Activated CD8-positive, alpha-beta T cell treated with anti-CD3 and anti-CD28 coated beads, Interleukin-2, amount 10 ng/mL, durations not matched to agents 7 days and 5 days (primary cell): ENCODE results near the gene RSU1. TPM values are rescaled to one million over a fixed set of nuclear protein-coding genes. Genes with fewer than 3 reads are reported as not detected.

Source experiments
- ATAC-seq: fragments of 150-1000 bp; cut with Tn5 transposase; one replicate; pipeline ENCODE4 v1.10.0; 2021; ENCODE audit warnings: moderate library complexity
- CTCF ChIA-PET: fragments of 350-600 bp; sonication (Branson Sonifier 250); formaldehyde crosslinking; loops from one replicate; lab custom pipeline; 2021; ENCODE audit warnings: antibody characterized with exemption; lab: Charles Lee
- POLR2A ChIA-PET: fragments of 350-600 bp; sonication (Branson Sonifier 250); formaldehyde crosslinking; loops from one replicate; lab custom pipeline; 2021; ENCODE audit warnings: antibody characterized with exemption; lab: Charles Lee
- DNase-seq: peaks from one replicate; pipeline ENCODE4 v3.0.0-alpha.2; 2020
- H3K27ac Mint-ChIP-seq: one replicate; pipeline ENCODE4 v1.8.0; 2021; ENCODE audit warnings: mild to moderate bottlenecking, mixed read lengths
- H3K27me3 Mint-ChIP-seq: one replicate; pipeline ENCODE4 v1.8.0; 2021; ENCODE audit warnings: low read depth, mixed read lengths
- H3K36me3 Mint-ChIP-seq: one replicate; pipeline ENCODE4 v1.8.0; 2021; ENCODE audit warnings: low read depth, mixed read lengths
- H3K4me1 Mint-ChIP-seq: one replicate; pipeline ENCODE4 v1.8.0; 2021; ENCODE audit warnings: low read depth, mixed read lengths
- H3K4me3 Mint-ChIP-seq: one replicate; pipeline ENCODE4 v1.8.0; 2021; ENCODE audit warnings: mild to moderate bottlenecking, mixed read lengths
- H3K9me3 Mint-ChIP-seq: one replicate; pipeline ENCODE4 v1.8.0; 2022; ENCODE audit warnings: mixed read lengths; ENCODE audit not compliant: insufficient read depth
- total RNA-seq, 2 experiments: library from RNA; stranded (reverse); gene quantifications; one replicate each; pipeline ENCODE4 v1.2.3, GENCODE V29; 2021

Gene RSU1
- total RNA-seq, 2 experiments from 2014 or later, result 71.9 to 74.1 TPM

GRCh38 chr10:16779384-16779915, 37.8 kb downstream of the RSU1 start:
- CTCF ChIA-PET, result interaction anchor here (1.0 to 1.5 kb wide), 3 partner anchors 10 to 33 kb away, joined by 3 read pairs; no protein-coding TSS in a partner anchor
- peaks cover 5% of the 10 kb centered on the region for H3K36me3 Mint-ChIP-seq
- no peaks in the 10 kb centered on the region for H3K27me3 Mint-ChIP-seq
- ATAC-seq, result no peak
- no peaks in the 10 kb centered on the region for H3K9me3 Mint-ChIP-seq
- H3K4me3 Mint-ChIP-seq, result no peak overlapping the region
- H3K27ac Mint-ChIP-seq, result no peak overlapping the region
- peak; percentile 34 for DNase-seq
- POLR2A ChIA-PET, result no interaction called here
- peaks cover 20% of the 10 kb centered on the region for H3K4me1 Mint-ChIP-seq

- ATAC-seq (no peak), DNase-seq (peak; percentile 39)
- Mint-ChIP-seq H3K9me3 (no peaks in the 10 kb centered on the region), H3K27me3 (no peaks in the 10 kb centered on the region), H3K4me1 (peaks cover 20% of the 10 kb centered on the region), H3K36me3 (peaks cover 5% of the 10 kb centered on the region), H3K4me3 (no peak overlapping the region), H3K27ac (peak overlapping the region; percentile 34)
- ChIA-PET POLR2A (no interaction called here), CTCF (interaction anchor here (0.6 to 1.8 kb wide), 12 partner anchors 11 to 918 kb away, joined by 3 to 6 read pairs (median 3); partner anchors contain the start of genes MINDY3 and RSU1)
Observed at GRCh38 chr10:16777473-16778370, 39.5 kb downstream of the RSU1 start.

GRCh38 chr10:16776896-16777295, 40.3 kb downstream of the RSU1 start:
- ATAC-seq (no peak), DNase-seq (no peak)
- H3K4me1 Mint-ChIP-seq, result peaks cover 20% of the 10 kb centered on the region
- no peaks in the 10 kb centered on the region for H3K27me3 Mint-ChIP-seq
- H3K27ac Mint-ChIP-seq, result no peak overlapping the region
- ChIA-PET POLR2A (no interaction called here), CTCF (interaction anchor here (0.6 to 1.8 kb wide), 10 partner anchors 17 to 917 kb away, joined by 3 to 6 read pairs (median 3); partner anchors contain the start of genes MINDY3 and RSU1)
- H3K36me3 Mint-ChIP-seq, result peaks cover 5% of the 10 kb centered on the region
- no peak overlapping the region for H3K4me3 Mint-ChIP-seq
- H3K9me3 Mint-ChIP-seq, result no peaks in the 10 kb centered on the region

- H3K9me3 Mint-ChIP-seq, result no peaks in the 10 kb centered on the region
- POLR2A ChIA-PET, result no interaction called here
- CTCF ChIA-PET, result interaction anchor here (0.8 kb wide), 1 partner anchor 894 kb away, joined by 3 read pairs; no protein-coding TSS in a partner anchor
- no peak overlapping the region for H3K27ac Mint-ChIP-seq
- H3K4me3 Mint-ChIP-seq, result no peak overlapping the region
- ATAC-seq (no peak), DNase-seq (no peak)
- H3K4me1 Mint-ChIP-seq, result peaks cover 9% of the 10 kb centered on the region
- H3K36me3 Mint-ChIP-seq, result no peaks in the 10 kb centered on the region
- H3K27me3 Mint-ChIP-seq, result no peaks in the 10 kb centered on the region
Observed at GRCh38 chr10:16773334-16773733, 43.9 kb downstream of the RSU1 start.

- H3K9me3 Mint-ChIP-seq, result no peaks in the 10 kb centered on the region
- CTCF ChIA-PET, result interaction anchor here (1.4 kb wide), 1 partner anchor 13 kb away, joined by 3 read pairs; no protein-coding TSS in a partner anchor
- H3K27me3 Mint-ChIP-seq, result no peaks in the 10 kb centered on the region
- POLR2A ChIA-PET, result interaction anchor here (0.8 kb wide), 1 partner anchor 47 kb away, joined by 3 read pairs; the partner anchor contains the start of gene RSU1
- no peak for ATAC-seq
- no peaks in the 10 kb centered on the region for H3K36me3 Mint-ChIP-seq
- H3K27ac Mint-ChIP-seq, result no peak overlapping the region
- H3K4me3 Mint-ChIP-seq, result no peak overlapping the region
- H3K4me1 Mint-ChIP-seq, result peaks cover 2% of the 10 kb centered on the region
- DNase-seq, result no peak
Observed at GRCh38 chr10:16770670-16771069, 46.6 kb downstream of the RSU1 start.

- Mint-ChIP-seq H3K4me1 (peaks cover 2% of the 10 kb centered on the region), H3K27me3 (no peaks in the 10 kb centered on the region), H3K27ac (no peak overlapping the region), H3K9me3 (no peaks in the 10 kb centered on the region), H3K36me3 (no peaks in the 10 kb centered on the region), H3K4me3 (no peak overlapping the region)
- ATAC-seq (no peak), DNase-seq (no peak)
- POLR2A ChIA-PET, result interaction anchor here (0.8 kb wide), 1 partner anchor 48 kb away, joined by 3 read pairs; the partner anchor contains the start of gene RSU1
- CTCF ChIA-PET, result interaction anchor here (1.4 kb wide), 1 partner anchor 12 kb away, joined by 3 read pairs; no protein-coding TSS in a partner anchor
Observed at GRCh38 chr10:16770141-16770540, 47.1 kb downstream of the RSU1 start.

- ATAC-seq (no peak), DNase-seq (no peak)
- POLR2A ChIA-PET, result no interaction called here
- no peaks in the 10 kb centered on the region for H3K9me3 Mint-ChIP-seq
- no peak overlapping the region for H3K27ac Mint-ChIP-seq
- no peak overlapping the region for H3K4me3 Mint-ChIP-seq
- no peaks in the 10 kb centered on the region for H3K27me3 Mint-ChIP-seq
- H3K36me3 Mint-ChIP-seq, result no peaks in the 10 kb centered on the region
- H3K4me1 Mint-ChIP-seq, result peaks cover 2% of the 10 kb centered on the region
- CTCF ChIA-PET, result no interaction called here
Observed at GRCh38 chr10:16769331-16769730, 47.9 kb downstream of the RSU1 start.

- Mint-ChIP-seq H3K36me3 (no peaks in the 10 kb centered on the region), H3K27me3 (no peaks in the 10 kb centered on the region), H3K4me3 (no peak overlapping the region), H3K27ac (no peak overlapping the region), H3K4me1 (peaks cover 2% of the 10 kb centered on the region), H3K9me3 (no peaks in the 10 kb centered on the region)
- ATAC-seq (no peak), DNase-seq (no peak)
- CTCF ChIA-PET, result no interaction called here
- POLR2A ChIA-PET, result no interaction called here
Observed at GRCh38 chr10:16768702-16769101, 48.5 kb downstream of the RSU1 start.

- POLR2A ChIA-PET, result no interaction called here
- H3K4me1 Mint-ChIP-seq, result no peaks in the 10 kb centered on the region
- CTCF ChIA-PET, result interaction anchor here (0.7 to 0.8 kb wide), 2 partner anchors 43 to 864 kb away, joined by 3 to 4 read pairs; no protein-coding TSS in a partner anchor
- H3K36me3 Mint-ChIP-seq, result peaks cover 2% of the 10 kb centered on the region
- no peaks in the 10 kb centered on the region for H3K27me3 Mint-ChIP-seq
- H3K9me3 Mint-ChIP-seq, result no peaks in the 10 kb centered on the region
- no peak overlapping the region for H3K27ac Mint-ChIP-seq
- ATAC-seq (no peak), DNase-seq (no peak)
- no peak overlapping the region for H3K4me3 Mint-ChIP-seq
Observed at GRCh38 chr10:16765509-16766375, 51.5 kb downstream of the RSU1 start.

GRCh38 chr10:16761300-16761699, 55.9 kb downstream of the RSU1 start:
- H3K4me1 Mint-ChIP-seq, result peaks cover 2% of the 10 kb centered on the region
- DNase-seq (no peak), ATAC-seq (no peak)
- H3K27me3 Mint-ChIP-seq, result no peaks in the 10 kb centered on the region
- H3K4me3 Mint-ChIP-seq, result no peak overlapping the region
- H3K27ac Mint-ChIP-seq, result no peak overlapping the region
- no peaks in the 10 kb centered on the region for H3K9me3 Mint-ChIP-seq
- CTCF ChIA-PET, result no interaction called here
- POLR2A ChIA-PET, result no interaction called here
- H3K36me3 Mint-ChIP-seq, result peaks cover 11% of the 10 kb centered on the region

- no peaks in the 10 kb centered on the region for H3K9me3 Mint-ChIP-seq
- ATAC-seq, result no peak
- no peak overlapping the region for H3K27ac Mint-ChIP-seq
- ChIA-PET CTCF (interaction anchor here (0.7 kb wide), 1 partner anchor 568 kb away, joined by 3 read pairs; no protein-coding TSS in a partner anchor), POLR2A (no interaction called here)
- H3K27me3 Mint-ChIP-seq, result no peaks in the 10 kb centered on the region
- DNase-seq, result no peak
- peaks cover 15% of the 10 kb centered on the region for H3K36me3 Mint-ChIP-seq
- peaks cover 2% of the 10 kb centered on the region for H3K4me1 Mint-ChIP-seq
- H3K4me3 Mint-ChIP-seq, result no peak overlapping the region
Observed at GRCh38 chr10:16756561-16757221, 60.5 kb downstream of the RSU1 start.
